Measurements from ENCODE around the gene EHHADH.
A peak's percentile ranks its signal among the peaks of the same experiment; 100 is the strongest.

Gene EHHADH

GRCh38 chr3:185188816-185189215 lies 65.0 kb downstream of the EHHADH start:
- DNase-seq: no peak

GRCh38 chr3:185187391-185187790 lies 66.5 kb downstream of the EHHADH start:
- DNase-seq: no peak

GRCh38 chr3:185176750-185177359 lies 77.0 kb downstream of the EHHADH start:
- peak; percentile 15 for DNase-seq

GRCh38 chr3:185175370-185175987 lies 78.4 kb downstream of the EHHADH start:
- DNase-seq: no peak

GRCh38 chr3:185172086-185173049 lies 81.5 kb downstream of the EHHADH start:
- no peak for DNase-seq

GRCh38 chr3:185164428-185165217 lies 89.2 kb downstream of the EHHADH start:
- no peak for DNase-seq

GRCh38 chr3:185162634-185163033 lies 91.2 kb downstream of the EHHADH start:
- no peak for DNase-seq

- DNase-seq: no peak
These were observed 92.1 kb downstream of the EHHADH start for GRCh38 chr3:185161761-185162160.

- DNase-seq: no peak
These were observed 96.5 kb downstream of the EHHADH start for GRCh38 chr3:185157347-185157746.

- no peak for DNase-seq
These were observed 98.2 kb downstream of the EHHADH start for GRCh38 chr3:185155678-185156077.

- no peak for DNase-seq
These were observed 99.8 kb downstream of the EHHADH start for GRCh38 chr3:185153861-185154629.

GRCh38 chr3:185153171-185153771 lies 100.6 kb downstream of the EHHADH start:
- DNase-seq: no peak

- no peak for DNase-seq
These were observed 101.3 kb downstream of the EHHADH start, which contains the start of gene C3orf70 for GRCh38 chr3:185152410-185153170. C3orf70 (minus strand) TSS chr3:185153060; CDS start chr3:185152823, 237 bp downstream.

GRCh38 chr3:185151964-185152409 lies 101.9 kb downstream of the EHHADH start:
- DNase-seq: no peak

- no peak for DNase-seq
These were observed 102.5 kb downstream of the EHHADH start for GRCh38 chr3:185151101-185151963.

- DNase-seq: no peak
These were observed 103.3 kb downstream of the EHHADH start for GRCh38 chr3:185150561-185150960.

- no peak for DNase-seq
These were observed 104.3 kb downstream of the EHHADH start for GRCh38 chr3:185149591-185149990.

- no peak for DNase-seq
These were observed 108.3 kb downstream of the EHHADH start for GRCh38 chr3:185145511-185145910.

- DNase-seq: no peak
These were observed 109.1 kb downstream of the EHHADH start for GRCh38 chr3:185144784-185145183.

Measured in NCI-H187 treated with DMSO at 0.1 percent for 48 hours (cell line).